Measurements from ENCODE around the gene MMP20. TPM values are rescaled to one million over a fixed set of nuclear protein-coding genes. Genes with fewer than 3 reads are reported as not detected.

Gene MMP20
- total RNA-seq, 2 experiments from 2014 or later: not detected

- CTCF ChIA-PET: no interaction called here
- POLR2A ChIA-PET: no interaction called here
Measured at GRCh38 chr11:102528618-102529017, 96.5 kb downstream of the MMP20 start.

- POLR2A ChIA-PET: no interaction called here
- CTCF ChIA-PET: no interaction called here
Measured at GRCh38 chr11:102527684-102528083, 97.4 kb downstream of the MMP20 start.

- CTCF ChIA-PET: no interaction called here
Measured at GRCh38 chr11:102527041-102527440, 98.1 kb downstream of the MMP20 start.

More at GRCh38 chr11:102527041-102527440, 98.1 kb downstream of the MMP20 start:
- POLR2A ChIA-PET: no interaction called here

Other genes with a start within 250 kb of the MMP20 start
- 100 to 1,000 TPM; 211 to 217 TPM for gene TMEM123, start 172.6 kb downstream of the MMP20 start, total RNA-seq
- gene MMP7, start 94.6 kb downstream of the MMP20 start, total RNA-seq: not detected
- gene MMP27, start 80.4 kb upstream of the MMP20 start, total RNA-seq: not detected
- not detected for gene MMP8, start 99.6 kb upstream of the MMP20 start, total RNA-seq
- not detected for gene MMP10, start 155.3 kb upstream of the MMP20 start, total RNA-seq
- gene MMP1, start 172.8 kb upstream of the MMP20 start, total RNA-seq: not detected
- gene MMP3, start 218.3 kb upstream of the MMP20 start, total RNA-seq: not detected
- not detected for gene MMP12, start 249.7 kb upstream of the MMP20 start, total RNA-seq